Endothelial cell of umbilical vein (primary cell): Measurements from ENCODE around the gene PIM3. TPM values are rescaled to one million over a fixed set of nuclear protein-coding genes. Genes with fewer than 3 reads are reported as not detected.

Experiments used
- BruUV-seq: library from RNA; stranded (reverse); fragments of 400-500 nt; replicated peaks from 2 replicates; lab custom pipeline; 2021; lab: Mats Ljungman, UMichigan
- CTCF ChIA-PET: fragments of 300-600, 350-600 bp; sonication (Branson Sonifier 250); formaldehyde crosslinking; loops from one replicate; lab custom pipeline; 2021; ENCODE audit warnings: antibody characterized with exemption, inconsistent platforms; lab: Charles Lee
- POLR2A ChIA-PET: fragments of 300-600, 350-600 bp; sonication (Branson Sonifier 250); formaldehyde crosslinking; loops from one replicate; lab custom pipeline; 2021; ENCODE audit warnings: antibody characterized with exemption, inconsistent platforms; lab: Charles Lee
- DNase-seq: peaks from one replicate; pipeline ENCODE4 v3.0.0-alpha.2; 2011; ENCODE audit warnings: low read depth, low spot score
- FAIRE-seq: peaks from 2 replicates; lab custom pipeline; 2011; peaks lifted over from hg19 to GRCh38; lab: Jason Lieb, UNC
- H2AFZ ChIP-seq: 2 replicates; pipeline ENCODE4 v1.6.0; 2012; ENCODE audit warnings: low read depth, low read length, control low read depth, inconsistent platforms
- H3K27ac ChIP-seq: 2 replicates; pipeline ENCODE4 v1.5.1; 2011; ENCODE audit warnings: low read depth, mild to moderate bottlenecking, control low read depth, low read length, moderate library complexity; ENCODE audit not compliant: insufficient read depth
- H3K27me3 ChIP-seq, 2 experiments: 2 replicates each; pipeline versions ENCODE4 v1.6.0 to v1.6.1; 2011; ENCODE audit warnings: low read length in 2 of 2, mixed read lengths in 1 of 2; ENCODE audit not compliant: control insufficient read depth in 2 of 2, insufficient read depth in 2 of 2
- H3K36me3 ChIP-seq, 2 experiments: 2 replicates in 1 of 2; 3 replicates in 1 of 2; pipeline ENCODE4 v1.5.1; 2011; ENCODE audit warnings: low read length in 2 of 2, mild to moderate bottlenecking in 1 of 2, moderate library complexity in 1 of 2; ENCODE audit not compliant: control insufficient read depth in 2 of 2, insufficient read depth in 2 of 2; ENCODE audit errors: extremely low read depth in 1 of 2
- H3K4me1 ChIP-seq: 3 replicates; pipeline ENCODE4 v1.5.1; 2011; ENCODE audit warnings: mild to moderate bottlenecking, low read length; ENCODE audit not compliant: control insufficient read depth, insufficient read depth; ENCODE audit errors: extremely low read depth
- H3K4me2 ChIP-seq: 2 replicates; pipeline ENCODE4 v1.6.1; 2011; ENCODE audit warnings: low read length, control low read depth, mixed read lengths; ENCODE audit not compliant: insufficient read depth
- H3K4me3 ChIP-seq, 3 experiments: fragments of 200-600 bp in 1 of 3; sonication (generic), shearing (Covaris generic) in 1 of 3; replicated peaks in 1 of 3; 2 replicates each; pipeline ENCODE4 v1.5.1; 2011 to 2016; ENCODE audit warnings: control low read depth in 3 of 3, low read length in 3 of 3, mild to moderate bottlenecking in 2 of 3, inconsistent platforms in 1 of 3, low read depth in 1 of 3, moderate library complexity in 1 of 3; ENCODE audit not compliant: insufficient read depth in 1 of 3
- H3K79me2 ChIP-seq: 2 replicates; pipeline ENCODE4 v1.6.0; 2012; ENCODE audit warnings: low read length, inconsistent platforms; ENCODE audit not compliant: control insufficient read depth, insufficient read depth
- H3K9ac ChIP-seq: replicated peaks from 2 replicates; pipeline ENCODE3; 2011; ENCODE audit warnings: low read length, control low read depth; ENCODE audit not compliant: insufficient read depth; ENCODE audit errors: extremely low read depth
- H3K9me1 ChIP-seq: replicated peaks from 3 replicates; pipeline ENCODE4 v1.6.0; 2011; ENCODE audit warnings: mild to moderate bottlenecking, low read length; ENCODE audit not compliant: control insufficient read depth, insufficient read depth; ENCODE audit errors: extremely low read depth
- H3K9me3 ChIP-seq: replicated peaks from 2 replicates; pipeline ENCODE4 v1.5.1; 2012; ENCODE audit warnings: low read length, inconsistent platforms; ENCODE audit not compliant: control insufficient read depth, insufficient read depth
- H4K20me1 ChIP-seq: replicated peaks from 2 replicates; pipeline ENCODE3; 2011; ENCODE audit warnings: mild to moderate bottlenecking, low read length; ENCODE audit not compliant: control insufficient read depth, insufficient read depth; ENCODE audit errors: extremely low read depth
- CTCF ChIP-seq, 2 donors: IDR thresholded peaks; 1 replicate in 1 of 2; 2 replicates in 1 of 2; pipeline ENCODE4 v1.5.1; 2011; ENCODE audit warnings: low read length in 2 of 2, mild to moderate bottlenecking in 2 of 2, moderate library complexity in 2 of 2, control low read depth in 1 of 2, inconsistent platforms in 1 of 2, low read depth in 1 of 2; ENCODE audit not compliant: insufficient read depth in 1 of 2; ENCODE audit errors: extremely low read depth in 1 of 2
- EZH2 ChIP-seq: IDR thresholded peaks from 2 replicates; pipeline ENCODE4 v1.6.1; 2012; ENCODE audit warnings: borderline replicate concordance, low read depth, mild to moderate bottlenecking, moderate library complexity, low read length, inconsistent platforms; ENCODE audit not compliant: severe bottlenecking
- FOS ChIP-seq: IDR thresholded peaks from 2 replicates; pipeline ENCODE4 v1.6.1; 2011; ENCODE audit warnings: mild to moderate bottlenecking, low read length, moderate library complexity, borderline replicate concordance; ENCODE audit not compliant: insufficient read depth
- GATA2 ChIP-seq: IDR thresholded peaks from 2 replicates; pipeline ENCODE4 v1.7.0; 2011; ENCODE audit warnings: low read depth, mild to moderate bottlenecking, moderate library complexity, mixed read lengths, low read length; ENCODE audit not compliant: insufficient read length, insufficient read depth
- JUN ChIP-seq: IDR thresholded peaks from 2 replicates; pipeline ENCODE4 v1.6.1; 2011; ENCODE audit warnings: borderline replicate concordance, low read depth; ENCODE audit not compliant: insufficient read length, insufficient read depth
- MAX ChIP-seq: IDR thresholded peaks from 2 replicates; pipeline ENCODE4 v1.6.1; 2011; ENCODE audit not compliant: insufficient read depth, insufficient read length
- MYC ChIP-seq: IDR thresholded peaks from one replicate; pipeline ENCODE4 v1.6.1; 2011; ENCODE audit warnings: mild to moderate bottlenecking, low read depth, low read length
- POLR2A ChIP-seq: IDR thresholded peaks from 2 replicates; pipeline ENCODE4 v1.6.1; 2012; ENCODE audit warnings: low read depth, mild to moderate bottlenecking, control low read depth, low read length
- POLR2AphosphoS5 ChIP-seq: IDR thresholded peaks from 2 replicates; pipeline ENCODE4 v1.6.1; 2012; ENCODE audit warnings: low read depth, mild to moderate bottlenecking, control low read depth, low read length, moderate library complexity; ENCODE audit not compliant: insufficient read depth
- dilution Hi-C: fragments of 300-500 bp; cut with MboI; formaldehyde crosslinking; loops from one replicate; pipeline ENCODE4 v1.15.0; 2019; ENCODE audit warnings: low sequenced_read_pairs; ENCODE audit not compliant: extremely low pct_ligation_motif_present
- intact Hi-C: fragments of 100-400 bp; cut with micrococcal nuclease; formaldehyde crosslinking; loops from one replicate; pipeline ENCODE4 v1.10.0; 2022
- polyA plus RNA-seq, 4 experiments: library from polyadenylated mRNA; depleted of rRNA in 3 of 4; stranded (reverse) in 3 of 4; unstranded in 1 of 4; fragments of >200 nt; gene quantifications; 2 replicates each; pipeline versions ENCODE4 v1.2.1 to v1.2.3, GENCODE V29; 2011 to 2012; ENCODE audit warnings: missing spikeins in 1 of 4
- total RNA-seq: library from RNA; stranded (reverse); gene quantifications from 2 replicates; pipeline ENCODE4 v1.2.3, GENCODE V29; 2021

PIM3 gene
- total and polyA plus RNA-seq, 2 donors (not counting 3 experiments of a cell fraction or from before 2014, with no cell fraction given) = 131 to 185 TPM

- Histone ChIP-seq H3K27ac (peak overlapping the region; percentile 54), H3K9me1 (no peaks in the 10 kb centered on the region), H3K9ac (peak overlapping the region; percentile 63), H3K4me2 (peak overlapping the region; percentile 23), H4K20me1 (no peaks in the 10 kb centered on the region), H2AFZ (no peak overlapping the region), H3K4me1 (peaks cover 8% of the 10 kb centered on the region), H3K4me3 (peak overlapping the region; percentile 12 to 42 (median 24)), H3K9me3 (no peaks in the 10 kb centered on the region), H3K79me2 (no peaks in the 10 kb centered on the region), H3K36me3 (peaks cover 0 to under 1% of the 10 kb centered on the region in 2 experiments), H3K27me3 (no peaks in the 10 kb centered on the region)
- peak; percentile 96 for DNase-seq
- intact Hi-C loops = loop anchor here (5.0 to 10.0 kb wide), 2 partner anchors 203 to 234 kb away; partner anchors contain the start of gene SELENOO
- CTCF ChIA-PET = interaction anchor here (0.7 to 2.1 kb wide), 5 partner anchors 8 to 60 kb away, joined by 3 to 7 read pairs (median 5); no protein-coding TSS in a partner anchor
- TF ChIP-seq POLR2AphosphoS5 = peak; percentile 81
- no peak for TF ChIP-seq GATA2
- peak; percentile 92 for TF ChIP-seq JUN
- TF ChIP-seq MAX = peak; percentile 96
- TF ChIP-seq POLR2A = peak; percentile 64
- no peak for TF ChIP-seq CTCF (IDR thresholded peaks at IDR 0.05; ENCODE audit: extremely low read depth in 1 of 2, insufficient read depth in 1 of 2, low read depth in 1 of 2, low read length in 2 of 2)
- TF ChIP-seq EZH2 = no peak
- TF ChIP-seq MYC = peak; percentile 91
- peak; percentile 100 for TF ChIP-seq FOS
- dilution Hi-C loops = no loop called here
- POLR2A ChIA-PET = interaction anchor here (1.0 to 1.4 kb wide), 2 partner anchors 9 to 10 kb away, joined by 3 to 8 read pairs; partner anchors contain the start of gene PIM3
- FAIRE-seq = no peak
- no TSS peak for BruUV-seq
Measured at GRCh38 chr22:49970528-49971231, 10.1 kb downstream of the PIM3 start.
